Suprapubic skin (tissue), 4 donors: ENCODE results near the gene TRAF3. TPM values are rescaled to one million over a fixed set of nuclear protein-coding genes. Genes with fewer than 3 reads are reported as not detected.

Experiments
- DNase-seq, 2 donors: peaks; one replicate each; pipeline ENCODE4 v3.0.0-alpha.2; 2019; ENCODE audit warnings: low spot score in 2 of 2
- H3K27ac ChIP-seq: fragments of 200-600 bp; sonication (generic); one replicate; pipeline ENCODE4 v1.5.1; 2019
- H3K27me3 ChIP-seq: fragments of 200-600 bp; sonication (generic); one replicate; pipeline ENCODE4 v1.5.1; 2019
- H3K36me3 ChIP-seq: fragments of 200-600 bp; sonication (generic); one replicate; pipeline ENCODE4 v1.5.1; 2019
- H3K4me1 ChIP-seq: fragments of 200-600 bp; sonication (generic); one replicate; pipeline ENCODE4 v1.5.1; 2019
- H3K4me3 ChIP-seq: fragments of 200-600 bp; sonication (generic); one replicate; pipeline ENCODE4 v1.5.1; 2019; ENCODE audit warnings: mild to moderate bottlenecking
- H3K9me3 ChIP-seq: fragments of 200-600 bp; sonication (generic); one replicate; pipeline ENCODE4 v1.5.1; 2019
- EP300 ChIP-seq: sonication (generic); formaldehyde crosslinking; IDR thresholded peaks from one replicate; pipeline ENCODE4 v1.6.1; 2017; ENCODE audit warnings: antibody characterized with exemption
- POLR2A ChIP-seq, 2 donors: fragments of 450-650 bp; IDR thresholded peaks; one replicate each; pipeline ENCODE4 v1.6.1; 2017; ENCODE audit warnings: antibody characterized with exemption in 2 of 2, mild to moderate bottlenecking in 2 of 2, moderate library complexity in 2 of 2
- POLR2AphosphoS5 ChIP-seq, 3 donors: sonication (generic); formaldehyde crosslinking; IDR thresholded peaks; one replicate each; pipeline ENCODE4 v1.6.1; 2017; ENCODE audit warnings: antibody characterized with exemption in 3 of 3
- WGBS: methylation state at CpG from one replicate; pipeline ENCODE4 v1.1.5; 2018; 5-methylcytosine and 5-hydroxymethylcytosine counted together
- total RNA-seq, 4 donors: library from RNA; depleted of rRNA; stranded (reverse); fragments of >200 nt; gene quantifications; one replicate each; pipeline ENCODE4 v1.1.0, GENCODE V29; 2016
- TF ChIP-seq, protein P1 (sequence below), 2 donors: fragments of 200-600 bp in 1 of 2; fragments of 450-650 bp in 1 of 2; sonication (generic) in 1 of 2; IDR thresholded peaks; one replicate each; pipeline ENCODE4 v1.5.1; 2016 to 2019; ENCODE audit warnings: antibody characterized with exemption in 2 of 2, mild to moderate bottlenecking in 1 of 2, moderate library complexity in 1 of 2

The TRAF3 gene
- total RNA-seq, 4 donors from 2014 or later = 8.7 to 22.8 (median 14.2) TPM

DNA sequence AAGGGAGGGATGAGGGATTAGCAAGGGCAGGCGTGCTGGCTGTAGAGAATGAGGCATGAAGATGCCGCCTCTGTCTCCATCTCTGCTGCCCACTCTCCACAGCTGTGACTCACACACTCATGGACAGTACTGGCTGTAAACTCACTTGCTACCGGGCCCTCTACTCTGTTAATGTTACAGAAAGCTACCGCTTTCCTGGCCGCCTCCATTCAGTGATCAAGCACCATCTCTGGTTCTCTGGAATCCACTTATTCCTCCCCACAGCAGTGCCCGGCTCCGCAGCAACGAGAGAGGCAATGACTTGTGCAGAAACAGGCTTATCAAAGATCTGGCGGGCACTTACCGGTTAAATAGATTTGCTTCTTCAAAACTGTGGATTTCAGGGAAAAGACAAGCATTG, 180.0 kb downstream of the TRAF3 start:
- TF ChIP-seq POLR2A (IDR thresholded peaks at IDR 0.05) = no peak
- no peak for TF ChIP-seq EP300
- TF ChIP-seq POLR2AphosphoS5 (IDR thresholded peaks at IDR 0.05) = no peak
- TF ChIP-seq, protein P1, sequence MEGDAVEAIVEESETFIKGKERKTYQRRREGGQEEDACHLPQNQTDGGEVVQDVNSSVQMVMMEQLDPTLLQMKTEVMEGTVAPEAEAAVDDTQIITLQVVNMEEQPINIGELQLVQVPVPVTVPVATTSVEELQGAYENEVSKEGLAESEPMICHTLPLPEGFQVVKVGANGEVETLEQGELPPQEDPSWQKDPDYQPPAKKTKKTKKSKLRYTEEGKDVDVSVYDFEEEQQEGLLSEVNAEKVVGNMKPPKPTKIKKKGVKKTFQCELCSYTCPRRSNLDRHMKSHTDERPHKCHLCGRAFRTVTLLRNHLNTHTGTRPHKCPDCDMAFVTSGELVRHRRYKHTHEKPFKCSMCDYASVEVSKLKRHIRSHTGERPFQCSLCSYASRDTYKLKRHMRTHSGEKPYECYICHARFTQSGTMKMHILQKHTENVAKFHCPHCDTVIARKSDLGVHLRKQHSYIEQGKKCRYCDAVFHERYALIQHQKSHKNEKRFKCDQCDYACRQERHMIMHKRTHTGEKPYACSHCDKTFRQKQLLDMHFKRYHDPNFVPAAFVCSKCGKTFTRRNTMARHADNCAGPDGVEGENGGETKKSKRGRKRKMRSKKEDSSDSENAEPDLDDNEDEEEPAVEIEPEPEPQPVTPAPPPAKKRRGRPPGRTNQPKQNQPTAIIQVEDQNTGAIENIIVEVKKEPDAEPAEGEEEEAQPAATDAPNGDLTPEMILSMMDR (IDR thresholded peaks at IDR 0.05) = no peak
- H3K36me3 ChIP-seq = peaks cover 88% of the 10 kb centered on the region
- H3K9me3 ChIP-seq = no peaks in the 10 kb centered on the region
- 92% methylated on average over 10 of the region's 10 CpGs for WGBS
- no peaks in the 10 kb centered on the region for H3K27me3 ChIP-seq
- no peaks in the 10 kb centered on the region for H3K4me1 ChIP-seq
- H3K4me3 ChIP-seq = no peak overlapping the region
- H3K27ac ChIP-seq = no peak overlapping the region
- DNase-seq = no peak

- WGBS = 95% methylated on average over 10 of the region's 10 CpGs
- DNase-seq = no peak
- TF ChIP-seq, protein P1 (IDR thresholded peaks at IDR 0.05) = no peak
- TF ChIP-seq EP300 (no peak), POLR2A (IDR thresholded peaks at IDR 0.05) (no peak)
- peaks cover 88% of the 10 kb centered on the region for H3K36me3 ChIP-seq
- H3K4me3 ChIP-seq = no peak overlapping the region
- H3K27me3 ChIP-seq = no peaks in the 10 kb centered on the region
- no peaks in the 10 kb centered on the region for H3K9me3 ChIP-seq
- no peak overlapping the region for H3K27ac ChIP-seq
- no peaks in the 10 kb centered on the region for H3K4me1 ChIP-seq
Measured at GRCh38 chr14:102958461-102958860, 181.2 kb downstream of the TRAF3 start.

Other genes with a start within 250 kb of the TRAF3 start
- 10 to 100 TPM; 20.6 to 27.7 (median 24.8) TPM for gene RCOR1, start 184.8 kb upstream of the TRAF3 start, total RNA-seq
- gene AMN, start 145.2 kb downstream of the TRAF3 start, total RNA-seq = 10 to 100 TPM; 10.6 to 11.8 (median 11.1) TPM